ENCODE measurements around the gene AR.

- TF ChIP-seq CTCF (IDR thresholded peaks at IDR 0.05): no peak
- no peak for TF ChIP-seq POLR2AphosphoS5 (IDR thresholded peaks at IDR 0.05)
- TF ChIP-seq EP300 (IDR thresholded peaks at IDR 0.05): no peak
Measured at GRCh38 chrX:67624325-67624724, 80.5 kb downstream of the AR start.

Data from suprapubic skin (tissue), 4 donors.